ENCODE measurements around the gene KCNK6.
A peak's percentile ranks its signal among the peaks of the same experiment; 100 is the strongest.
"Not testable (repeated sequence)": the region's sequence is repeated elsewhere in the genome, so short reads cannot be mapped to it uniquely, and the experiment has no call there.

The KCNK6 gene

DNA sequence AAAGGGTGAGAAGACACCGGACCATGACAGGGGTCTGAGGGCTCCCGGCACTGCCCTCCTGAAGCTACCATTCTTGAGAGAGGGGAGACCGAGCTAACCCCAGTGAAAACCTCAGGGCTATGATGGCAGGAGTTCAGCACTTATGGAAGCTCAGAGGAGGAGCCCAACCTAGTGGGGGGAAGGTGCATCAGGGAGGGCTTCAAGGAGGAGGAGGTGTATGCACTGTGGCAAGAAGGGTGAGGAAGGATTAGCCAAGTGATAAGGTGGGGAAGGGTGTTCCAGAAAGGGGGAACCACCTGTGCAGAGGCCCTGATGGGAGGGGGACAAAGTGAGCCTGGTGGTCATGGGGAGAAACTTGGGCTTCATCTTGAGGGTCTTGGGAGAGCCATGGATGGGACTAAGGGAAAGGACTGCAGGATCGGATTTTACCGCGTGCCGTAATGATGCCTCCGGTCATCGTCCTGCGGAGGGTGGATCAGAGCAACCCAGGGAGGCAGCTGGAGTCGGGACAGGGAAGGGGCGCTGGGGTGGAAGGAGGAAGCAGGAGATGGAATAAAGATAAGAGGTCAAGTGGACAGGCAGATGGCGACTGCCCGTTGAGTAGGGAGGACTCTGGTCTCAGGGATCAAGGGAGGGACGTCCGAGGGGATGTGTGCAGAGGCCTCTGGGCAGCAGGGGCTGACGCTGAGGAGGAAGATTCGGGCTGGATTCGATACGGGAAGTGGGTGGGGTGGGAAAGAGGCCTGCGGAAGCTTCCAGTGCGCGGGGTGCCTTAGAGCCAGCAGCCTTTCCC, 41.4 kb downstream of the KCNK6 start:
- Mint-ChIP-seq H3K4me1 (peaks cover 24% of the 10 kb centered on the region), H3K9me3 (no peaks in the 10 kb centered on the region), H3K27ac (peak overlapping the region in 1 of 2 donors; percentile 10), H3K27me3 (peaks cover 41% of the 10 kb centered on the region), H3K4me3 (peak overlapping the region; percentile 90 to 91)
- ATAC-seq: peak; percentile 1
- no peak for DNase-seq

DNA sequence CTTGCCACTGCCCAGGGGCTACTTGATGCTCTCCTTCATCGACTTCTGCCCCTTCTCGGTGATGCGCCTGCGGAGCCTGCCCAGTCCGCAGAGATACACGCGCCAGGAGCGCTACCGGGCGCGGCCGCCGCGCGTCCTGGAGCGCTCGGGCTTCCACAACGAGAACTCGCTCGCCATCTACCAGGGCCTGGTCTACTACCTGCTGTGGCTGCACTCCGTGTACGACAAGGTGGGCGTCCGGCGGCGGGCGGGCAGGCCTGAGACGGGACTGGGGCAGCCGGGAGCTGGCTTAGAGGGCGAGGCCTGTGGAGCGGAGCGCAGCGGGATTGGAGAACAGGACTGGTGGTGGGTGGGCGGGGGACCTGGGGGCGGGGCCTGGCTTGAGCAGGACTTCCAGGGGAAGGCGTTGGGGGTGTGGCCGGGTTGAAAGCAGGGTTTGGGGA, 42.0 kb downstream of the KCNK6 start:
- H3K4me1 Mint-ChIP-seq: peaks cover 24% of the 10 kb centered on the region
- no peak overlapping the region for H3K27ac Mint-ChIP-seq
- no peaks in the 10 kb centered on the region for H3K9me3 Mint-ChIP-seq
- peak; percentile 67 to 72 for DNase-seq
- peak; percentile 80 for ATAC-seq
- peaks cover 41% of the 10 kb centered on the region for H3K27me3 Mint-ChIP-seq
- peak overlapping the region; percentile 90 to 91 for H3K4me3 Mint-ChIP-seq

DNA sequence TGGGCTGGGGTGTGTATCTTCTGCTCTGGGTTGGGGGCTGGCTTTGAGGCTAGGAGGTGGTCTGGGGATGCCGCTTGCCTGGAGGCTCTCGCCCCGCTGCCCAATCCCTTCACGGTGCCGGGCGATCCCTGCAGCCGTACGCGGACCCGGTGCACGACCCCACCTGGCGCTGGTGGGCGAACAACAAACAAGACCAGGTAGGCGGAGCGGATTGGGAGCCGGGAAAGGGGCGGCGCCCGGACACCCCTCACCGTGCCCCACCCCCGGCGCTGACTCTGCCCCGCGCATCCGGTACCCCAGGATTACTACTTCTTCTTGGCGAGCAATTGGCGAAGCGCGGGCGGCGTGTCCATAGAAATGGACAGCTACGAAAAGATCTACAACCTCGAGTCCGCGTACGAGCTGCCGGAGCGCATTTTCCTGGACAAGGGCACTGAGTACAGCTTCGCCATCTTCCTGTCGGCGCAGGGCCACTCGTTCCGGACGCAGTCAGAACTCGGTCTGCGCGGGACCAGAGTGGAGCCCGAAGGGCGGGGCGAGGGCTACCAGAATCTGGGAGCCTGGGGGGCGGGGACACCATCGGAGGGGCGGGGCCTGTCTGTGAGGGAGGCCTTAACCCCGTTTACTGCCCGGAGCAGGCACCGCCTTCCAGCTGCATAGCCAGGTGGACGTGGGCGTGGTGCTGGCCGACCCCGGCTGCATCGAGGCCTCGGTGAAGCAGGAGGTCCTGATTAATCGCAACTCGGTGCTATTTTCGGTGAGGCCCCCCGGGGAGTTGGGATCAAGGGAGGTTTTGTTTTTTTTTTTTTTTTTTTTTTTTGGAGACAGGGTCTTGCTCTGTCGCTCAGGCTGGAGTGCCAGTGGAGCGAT, 42.7 kb downstream of the KCNK6 start:
- ATAC-seq (peak; percentile 78), DNase-seq (peak; percentile 77 to 79)
- no peaks in the 10 kb centered on the region for H3K9me3 Mint-ChIP-seq
- H3K4me3 Mint-ChIP-seq: peak overlapping the region; percentile 90 to 91
- peaks cover 24% of the 10 kb centered on the region for H3K4me1 Mint-ChIP-seq
- no peak overlapping the region for H3K27ac Mint-ChIP-seq
- peaks cover 41% of the 10 kb centered on the region for H3K27me3 Mint-ChIP-seq

DNA sequence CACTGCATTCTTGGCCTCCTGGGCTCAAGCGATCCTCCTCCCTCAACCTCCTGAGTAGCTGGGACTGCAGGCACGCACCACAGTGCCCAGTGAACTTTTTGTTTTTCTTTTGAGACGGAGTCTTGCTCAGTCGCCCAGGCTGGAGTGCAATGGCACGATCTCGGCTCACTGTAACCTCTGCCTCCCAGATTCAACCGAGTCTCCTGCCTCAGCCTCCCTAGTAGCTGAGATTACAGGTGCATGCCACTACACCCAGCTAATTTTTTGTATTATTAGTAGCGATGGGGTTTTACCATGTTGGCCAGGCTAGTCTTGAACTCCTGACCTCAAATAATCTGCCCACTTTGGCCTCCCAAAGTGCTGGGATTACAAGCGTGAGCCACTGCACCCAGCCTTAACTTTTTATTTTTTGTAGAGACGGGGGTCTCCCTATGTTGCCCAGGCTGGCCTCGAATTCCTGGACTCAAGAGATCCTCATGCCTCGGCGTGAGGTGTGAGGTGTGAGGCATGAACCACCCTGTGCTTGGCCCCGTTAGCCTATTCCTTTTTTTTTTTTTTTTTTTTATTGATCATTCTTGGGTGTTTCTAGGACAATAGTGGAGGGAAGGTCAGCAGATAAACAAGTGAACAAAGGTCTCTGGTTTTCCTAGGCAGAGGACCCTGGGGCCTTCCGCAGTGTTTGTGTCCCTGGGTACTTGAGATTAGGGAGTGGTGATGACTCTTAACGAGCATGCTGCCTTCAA, 43.5 kb downstream of the KCNK6 start:
- not testable (repeated sequence) for H3K9me3 Mint-ChIP-seq, DNase-seq, H3K27ac Mint-ChIP-seq, ATAC-seq
- Mint-ChIP-seq H3K4me3 (peak overlapping the region; percentile 90 to 91), H3K27me3 (peaks cover 49% of the 10 kb centered on the region), H3K4me1 (peaks cover 24% of the 10 kb centered on the region)

DNA sequence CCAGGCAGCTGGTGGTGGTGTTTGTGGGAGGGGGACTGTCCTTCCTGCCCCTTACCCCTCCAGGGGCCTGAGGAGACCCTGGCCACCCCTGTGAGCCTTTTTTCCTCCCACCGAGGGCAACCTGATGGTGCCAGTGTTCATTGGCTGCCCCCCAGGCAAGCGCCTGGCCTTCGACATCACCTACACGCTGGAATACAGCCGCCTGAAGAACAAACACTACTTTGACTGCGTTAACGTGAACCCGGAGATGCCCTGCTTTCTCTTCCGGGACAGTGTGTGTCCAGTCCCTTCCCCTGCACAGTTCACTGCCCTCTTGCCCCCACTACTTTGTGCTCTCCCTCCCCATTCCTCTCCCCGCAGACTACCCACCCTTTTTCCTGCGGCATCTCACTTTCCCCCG, 47.4 kb downstream of the KCNK6 start:
- H3K27me3 Mint-ChIP-seq: peaks cover 22% of the 10 kb centered on the region
- no peak for DNase-seq
- H3K4me3 Mint-ChIP-seq: no peak overlapping the region
- peaks cover 9% of the 10 kb centered on the region for H3K4me1 Mint-ChIP-seq
- no peaks in the 10 kb centered on the region for H3K9me3 Mint-ChIP-seq
- no peak for ATAC-seq
- no peak overlapping the region for H3K27ac Mint-ChIP-seq

DNA sequence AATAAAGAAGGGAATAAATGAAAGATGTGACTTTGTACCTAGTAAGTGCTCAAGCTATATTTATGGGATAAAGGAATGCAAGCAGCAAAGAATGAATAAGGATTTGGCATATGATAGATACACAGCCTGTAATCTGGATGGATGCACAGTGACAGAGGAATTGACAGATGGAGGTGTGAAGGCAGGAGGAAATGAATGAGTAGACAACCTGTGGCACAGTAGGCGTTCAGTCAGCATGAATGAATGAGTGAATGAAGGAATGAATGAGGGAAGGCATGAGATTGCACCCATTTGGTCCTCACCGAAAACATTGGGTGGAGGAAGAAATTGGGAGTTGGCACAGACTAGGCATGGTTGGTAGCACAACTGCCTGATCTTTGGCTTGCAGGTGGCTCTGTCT, 49.9 kb downstream of the KCNK6 start:
- DNase-seq (no peak), ATAC-seq (no peak)
- Mint-ChIP-seq H3K27me3 (peaks cover 22% of the 10 kb centered on the region), H3K27ac (no peak overlapping the region), H3K4me3 (no peak overlapping the region), H3K4me1 (no peaks in the 10 kb centered on the region), H3K9me3 (no peaks in the 10 kb centered on the region)

DNA sequence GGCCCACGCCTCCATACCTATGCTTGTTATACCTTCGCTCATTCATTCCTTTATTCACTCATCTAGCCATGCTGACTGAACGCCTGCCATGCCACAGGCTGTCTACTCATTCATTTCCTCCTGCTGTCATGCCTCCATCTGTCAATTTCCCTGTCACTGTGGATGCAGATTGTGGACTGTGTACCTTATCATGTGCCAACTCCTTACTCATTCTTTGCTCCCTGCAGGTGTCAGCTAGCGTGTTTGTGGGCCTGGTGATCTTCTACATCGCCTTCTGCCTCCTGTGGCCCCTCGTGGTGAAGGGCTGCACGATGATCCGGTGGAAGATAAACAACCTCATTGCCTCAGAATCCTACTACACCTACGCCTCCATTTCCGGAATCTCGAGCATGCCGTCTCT, 50.7 kb downstream of the KCNK6 start:
- DNase-seq (no peak), ATAC-seq (no peak)
- H3K27me3 Mint-ChIP-seq: peaks cover 22% of the 10 kb centered on the region
- no peaks in the 10 kb centered on the region for H3K9me3 Mint-ChIP-seq
- H3K27ac Mint-ChIP-seq: no peak overlapping the region
- H3K4me3 Mint-ChIP-seq: no peak overlapping the region
- H3K4me1 Mint-ChIP-seq: peaks cover 7% of the 10 kb centered on the region

DNA sequence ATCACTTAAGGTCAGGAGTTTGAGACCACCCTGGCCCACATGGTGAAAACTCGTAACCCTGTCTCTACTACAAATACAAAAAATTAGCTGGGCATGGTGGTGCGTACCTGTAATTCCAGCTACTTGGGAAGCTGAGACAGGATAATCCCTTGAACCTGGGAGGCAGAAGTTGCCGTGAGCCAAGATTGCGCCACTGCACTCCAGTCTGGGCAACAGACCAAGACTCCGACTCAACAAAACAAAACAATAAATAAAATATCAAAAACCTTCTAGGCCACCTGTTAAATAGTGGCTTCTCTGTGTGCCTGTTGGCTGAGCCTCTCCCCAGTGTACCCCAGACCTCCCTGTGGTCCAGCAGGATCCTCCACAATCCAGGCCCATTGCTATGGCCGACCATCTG, 51.4 kb downstream of the KCNK6 start:
- Mint-ChIP-seq H3K4me1 (peaks cover 15% of the 10 kb centered on the region), H3K27ac (no peak overlapping the region), H3K4me3 (no peak overlapping the region), H3K9me3 (no peaks in the 10 kb centered on the region), H3K27me3 (peaks cover 21% of the 10 kb centered on the region)
- ATAC-seq (no peak), DNase-seq (no peak)

DNA sequence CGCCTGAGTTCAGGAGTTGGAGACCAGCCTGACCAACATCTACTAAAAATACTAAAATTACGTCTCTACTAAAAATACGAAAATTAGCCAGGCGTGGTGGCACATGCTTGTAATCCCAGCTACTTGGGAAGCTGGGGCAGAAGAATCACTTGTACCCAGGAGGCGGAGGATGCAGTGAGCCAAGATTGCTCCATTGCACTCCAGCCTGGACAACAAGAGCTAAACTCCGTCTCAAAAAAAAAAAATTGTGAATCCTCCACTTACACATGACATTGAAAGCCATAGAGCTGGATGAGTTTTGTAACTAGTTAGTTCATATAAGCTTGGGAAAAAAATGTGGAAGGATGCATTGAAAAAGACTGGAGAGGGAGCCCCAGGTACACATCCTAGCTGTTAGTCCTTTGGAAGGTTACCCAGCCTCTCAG, 54.3 kb downstream of the KCNK6 start:
- H3K9me3 Mint-ChIP-seq: no peaks in the 10 kb centered on the region
- no peak for DNase-seq
- no peaks in the 10 kb centered on the region for H3K27me3 Mint-ChIP-seq
- H3K27ac Mint-ChIP-seq: peak overlapping the region; percentile 78 to 100
- ATAC-seq: no peak
- H3K4me1 Mint-ChIP-seq: peaks cover 25% of the 10 kb centered on the region
- H3K4me3 Mint-ChIP-seq: peak overlapping the region; percentile 92 to 99

DNA sequence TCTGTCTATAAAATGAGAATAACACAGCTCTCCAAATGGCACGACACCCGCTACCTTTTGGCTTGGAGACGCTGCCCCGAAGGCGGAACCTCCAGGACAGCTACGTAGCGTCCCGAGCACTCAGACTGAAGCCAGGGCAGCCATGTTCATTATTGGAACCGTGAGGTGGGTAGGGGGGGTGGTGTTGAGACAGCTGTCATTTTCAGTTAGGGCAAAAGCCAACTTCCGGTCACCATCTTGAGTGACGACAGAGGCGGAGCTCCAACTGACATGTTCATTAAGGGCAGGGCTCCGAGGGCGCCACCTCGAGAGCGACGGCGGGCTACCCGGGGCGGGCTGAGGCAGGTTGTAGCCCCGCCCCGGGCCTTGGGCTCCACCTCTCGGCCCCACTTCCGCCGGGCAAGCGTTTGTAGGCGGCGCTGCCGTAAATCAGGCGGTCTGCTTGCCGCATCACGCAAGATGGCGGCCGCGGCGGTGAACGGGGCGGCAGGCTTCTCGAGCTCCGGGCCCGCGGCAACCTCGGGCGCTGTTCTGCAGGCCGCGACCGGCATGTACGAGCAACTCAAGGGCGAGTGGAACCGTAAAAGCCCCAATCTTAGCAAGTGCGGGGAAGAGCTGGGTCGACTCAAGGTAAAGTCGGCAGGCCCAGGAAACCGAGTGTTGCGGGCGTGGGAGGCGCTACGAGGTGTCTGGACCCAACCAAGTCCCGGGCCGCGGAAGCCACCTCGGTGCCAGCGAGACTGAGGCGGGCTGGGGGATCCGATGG, 54.9 kb downstream of the KCNK6 start, which contains the start of gene PSMD8:
Gene PSMD8, plus strand, starts transcription at position 240 of the 766 bp plus-strand sequence. Its CDS starts 31 bp downstream, at position 271.
- Mint-ChIP-seq H3K4me1 (peaks cover 29% of the 10 kb centered on the region), H3K9me3 (no peaks in the 10 kb centered on the region), H3K27me3 (no peaks in the 10 kb centered on the region), H3K4me3 (peak within 1 kb of the TSS; percentile 92 to 99), H3K27ac (peak within 1 kb of the TSS; percentile 99 to 100)
- DNase-seq: peak; percentile 99
- peak; percentile 98 for ATAC-seq

DNA sequence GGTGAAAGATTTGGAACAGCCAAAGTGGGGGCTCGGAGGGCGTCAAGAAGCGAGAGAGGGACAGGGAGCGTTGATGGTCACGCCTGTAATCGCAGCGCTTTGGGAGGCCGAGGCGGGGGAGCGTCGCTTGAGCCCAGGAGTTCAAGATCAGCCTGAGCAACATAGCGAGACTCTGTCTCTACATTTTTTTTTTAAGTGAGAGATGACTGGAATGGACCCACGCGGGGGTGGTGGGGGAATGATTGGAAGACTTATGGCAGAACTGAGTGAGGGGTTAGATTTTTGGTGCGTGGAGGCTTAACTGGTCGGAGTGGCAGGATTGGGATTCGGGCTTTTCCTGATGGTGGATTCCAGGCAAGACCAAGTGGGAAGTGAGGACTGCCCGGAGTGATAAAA, 55.5 kb downstream of the KCNK6 start:
- no peaks in the 10 kb centered on the region for H3K9me3 Mint-ChIP-seq
- peak overlapping the region; percentile 99 to 100 for H3K27ac Mint-ChIP-seq
- ATAC-seq (peak; percentile 0), DNase-seq (no peak)
- H3K4me3 Mint-ChIP-seq: peak overlapping the region; percentile 92 to 99
- H3K27me3 Mint-ChIP-seq: no peaks in the 10 kb centered on the region
- peaks cover 31% of the 10 kb centered on the region for H3K4me1 Mint-ChIP-seq

DNA sequence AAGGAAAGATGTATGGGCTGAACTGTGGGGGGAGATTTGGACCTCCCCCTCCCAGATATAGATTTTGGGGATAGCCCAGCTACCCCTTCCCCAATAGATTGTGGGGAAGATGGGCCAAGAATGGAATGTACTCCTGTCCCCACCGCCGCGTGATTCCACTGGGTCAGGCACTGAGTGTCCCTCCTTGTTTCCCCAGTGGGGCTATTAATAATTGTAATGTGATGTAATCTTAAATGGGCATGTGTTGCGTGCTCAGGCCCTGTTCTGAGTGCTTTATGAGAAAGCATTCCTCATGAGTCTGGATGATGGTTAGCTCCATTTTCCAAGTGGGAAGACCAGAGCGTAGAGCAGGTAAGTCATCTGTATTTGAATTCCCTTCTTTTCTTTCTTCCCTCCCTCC, 56.1 kb downstream of the KCNK6 start:
- H3K4me3 Mint-ChIP-seq: peak overlapping the region; percentile 92 to 99
- peaks cover 31% of the 10 kb centered on the region for H3K4me1 Mint-ChIP-seq
- DNase-seq (no peak), ATAC-seq (no peak)
- peak overlapping the region in 1 of 2 donors; percentile 84 for H3K27ac Mint-ChIP-seq
- H3K27me3 Mint-ChIP-seq: no peaks in the 10 kb centered on the region
- H3K9me3 Mint-ChIP-seq: no peaks in the 10 kb centered on the region

DNA sequence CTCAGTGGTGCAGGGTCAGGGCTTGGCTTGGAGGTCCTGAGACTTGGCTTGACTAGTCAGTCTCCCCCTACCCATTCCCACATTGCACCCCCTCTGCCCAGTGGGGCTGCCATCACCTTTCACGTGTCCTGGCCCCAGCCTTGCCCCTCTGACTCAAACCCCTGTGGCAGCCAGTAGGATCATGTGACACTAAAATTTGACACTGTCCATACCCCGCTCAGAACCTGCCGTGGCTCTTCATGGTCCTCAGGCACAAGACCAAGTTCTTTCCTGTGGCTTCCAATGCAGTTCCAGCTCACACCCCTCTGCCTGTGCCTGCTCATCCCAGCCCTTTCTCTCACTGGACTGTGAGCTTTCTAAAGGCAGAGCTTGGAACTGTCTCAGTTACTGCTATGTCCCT, 56.9 kb downstream of the KCNK6 start:
- ATAC-seq: no peak
- Mint-ChIP-seq H3K9me3 (no peaks in the 10 kb centered on the region), H3K27me3 (no peaks in the 10 kb centered on the region), H3K4me1 (peaks cover 31% of the 10 kb centered on the region), H3K4me3 (peak overlapping the region; percentile 56), H3K27ac (no peak overlapping the region)
- no peak for DNase-seq

DNA sequence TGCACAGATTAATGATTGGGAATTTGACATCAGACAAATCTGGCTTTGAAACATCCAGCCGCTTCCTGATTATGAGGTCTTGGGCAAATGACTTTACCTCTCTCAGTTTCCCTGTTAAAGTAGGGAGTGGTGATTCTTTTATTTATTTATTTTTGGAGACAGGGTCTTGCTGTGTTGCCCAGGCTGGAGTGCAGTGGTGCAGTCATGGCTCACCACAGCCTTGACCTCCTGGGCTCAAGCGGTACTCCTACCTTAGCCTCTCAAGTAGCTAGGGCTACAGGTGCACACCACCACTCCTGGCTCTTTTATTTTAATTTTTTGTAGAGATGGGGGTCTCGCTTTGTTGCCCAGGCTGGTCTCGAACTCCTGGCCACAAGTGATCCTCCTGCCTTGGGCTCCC, 57.4 kb downstream of the KCNK6 start:
- H3K27me3 Mint-ChIP-seq: no peaks in the 10 kb centered on the region
- ATAC-seq (no peak), DNase-seq (no peak)
- peak overlapping the region in 1 of 2 donors; percentile 71 for H3K27ac Mint-ChIP-seq
- H3K4me1 Mint-ChIP-seq: peaks cover 31% of the 10 kb centered on the region
- H3K9me3 Mint-ChIP-seq: no peaks in the 10 kb centered on the region
- H3K4me3 Mint-ChIP-seq: peak overlapping the region in 1 of 2 donors; percentile 56

DNA sequence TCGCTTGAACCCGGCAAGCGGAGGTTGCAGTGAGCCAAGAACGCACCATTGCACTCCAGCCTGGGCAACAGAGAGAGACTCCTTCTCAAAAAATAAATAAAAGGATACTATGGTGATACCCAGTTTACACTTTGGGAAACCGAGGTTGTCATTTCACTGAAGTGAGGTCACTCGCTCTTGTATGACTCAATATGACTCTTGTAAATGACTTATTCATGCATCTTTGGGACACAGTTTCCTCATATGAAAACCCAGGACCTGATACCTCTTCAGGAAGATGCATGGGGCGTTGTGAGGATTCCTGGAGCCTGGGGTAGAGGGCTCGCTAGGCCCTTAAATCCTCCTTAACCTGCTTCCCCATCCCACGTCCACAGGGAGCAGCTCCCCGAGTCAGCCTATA, 59.2 kb downstream of the KCNK6 start:
- H3K4me1 Mint-ChIP-seq: peaks cover 31% of the 10 kb centered on the region
- ATAC-seq (no peak), DNase-seq (no peak)
- no peaks in the 10 kb centered on the region for H3K27me3 Mint-ChIP-seq
- no peaks in the 10 kb centered on the region for H3K9me3 Mint-ChIP-seq
- no peak overlapping the region for H3K27ac Mint-ChIP-seq
- H3K4me3 Mint-ChIP-seq: no peak overlapping the region
